Activated T-cell treated with anti-CD3 and anti-CD28 coated beads for 1 hour (primary cell): Measurements from ENCODE around the gene PRKG2.
"Not testable (repeated sequence)": the region's sequence is repeated elsewhere in the genome, so short reads cannot be mapped to it uniquely, and the experiment has no call there.

Experiments used
- DNase-seq: peaks from one replicate; pipeline ENCODE4 v3.0.0-alpha.2; 2020; ENCODE audit warnings: low read depth

PRKG2 gene, protein sequence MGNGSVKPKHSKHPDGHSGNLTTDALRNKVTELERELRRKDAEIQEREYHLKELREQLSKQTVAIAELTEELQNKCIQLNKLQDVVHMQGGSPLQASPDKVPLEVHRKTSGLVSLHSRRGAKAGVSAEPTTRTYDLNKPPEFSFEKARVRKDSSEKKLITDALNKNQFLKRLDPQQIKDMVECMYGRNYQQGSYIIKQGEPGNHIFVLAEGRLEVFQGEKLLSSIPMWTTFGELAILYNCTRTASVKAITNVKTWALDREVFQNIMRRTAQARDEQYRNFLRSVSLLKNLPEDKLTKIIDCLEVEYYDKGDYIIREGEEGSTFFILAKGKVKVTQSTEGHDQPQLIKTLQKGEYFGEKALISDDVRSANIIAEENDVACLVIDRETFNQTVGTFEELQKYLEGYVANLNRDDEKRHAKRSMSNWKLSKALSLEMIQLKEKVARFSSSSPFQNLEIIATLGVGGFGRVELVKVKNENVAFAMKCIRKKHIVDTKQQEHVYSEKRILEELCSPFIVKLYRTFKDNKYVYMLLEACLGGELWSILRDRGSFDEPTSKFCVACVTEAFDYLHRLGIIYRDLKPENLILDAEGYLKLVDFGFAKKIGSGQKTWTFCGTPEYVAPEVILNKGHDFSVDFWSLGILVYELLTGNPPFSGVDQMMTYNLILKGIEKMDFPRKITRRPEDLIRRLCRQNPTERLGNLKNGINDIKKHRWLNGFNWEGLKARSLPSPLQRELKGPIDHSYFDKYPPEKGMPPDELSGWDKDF

DNA sequence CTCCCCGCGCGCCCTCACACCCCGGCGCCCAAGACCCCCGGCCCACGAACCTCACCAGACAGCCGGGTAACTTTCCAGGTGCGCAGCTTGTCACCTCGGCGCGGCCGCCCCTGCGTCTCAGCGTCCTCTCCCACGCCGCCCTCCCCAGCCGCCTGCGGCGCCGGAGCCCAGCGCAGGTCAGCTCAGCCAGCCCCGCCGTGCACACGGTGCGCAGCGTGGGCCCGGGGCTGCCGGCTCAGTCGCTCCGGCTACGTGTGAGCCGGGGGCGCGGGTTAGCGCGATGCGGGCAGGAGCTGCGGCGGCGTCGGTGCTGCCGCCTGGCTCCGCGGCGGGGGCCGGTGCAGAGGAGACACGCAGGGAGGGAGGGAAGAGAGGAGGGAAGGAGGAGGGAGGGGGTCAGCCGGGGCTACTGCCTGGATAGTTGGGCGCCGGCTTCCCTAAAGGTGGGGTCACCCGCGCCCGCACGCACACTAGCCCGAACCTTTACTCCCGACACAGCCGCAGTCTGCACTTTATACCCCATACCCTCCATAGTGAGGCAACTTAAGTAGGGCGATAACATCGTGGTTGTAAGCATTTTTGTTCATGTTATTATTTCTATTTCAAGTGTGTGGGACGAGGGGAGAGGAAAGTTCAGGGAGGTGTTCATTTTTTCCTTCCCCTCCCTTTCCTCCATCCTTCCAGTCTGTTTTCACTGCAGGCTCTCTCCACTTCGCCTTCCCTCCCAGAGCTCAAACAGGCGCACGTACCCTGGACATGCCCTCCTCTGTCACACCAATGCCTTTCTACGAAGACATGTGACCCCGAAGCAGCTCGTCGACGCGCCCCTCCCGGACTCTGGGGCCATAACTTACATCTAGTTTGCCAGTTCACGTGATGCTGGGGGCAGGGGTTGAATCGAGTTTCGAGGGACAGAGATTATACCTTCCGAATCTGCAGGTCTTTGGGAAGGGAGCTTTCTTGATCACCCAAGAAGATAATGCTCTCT lies at the start of gene PRKG2:
Gene PRKG2 (minus strand): TSS at position 342 of the 988 bp plus-strand sequence. CDS start 10,175 bp downstream, outside the sequence.
- DNase-seq, result no peak

DNA sequence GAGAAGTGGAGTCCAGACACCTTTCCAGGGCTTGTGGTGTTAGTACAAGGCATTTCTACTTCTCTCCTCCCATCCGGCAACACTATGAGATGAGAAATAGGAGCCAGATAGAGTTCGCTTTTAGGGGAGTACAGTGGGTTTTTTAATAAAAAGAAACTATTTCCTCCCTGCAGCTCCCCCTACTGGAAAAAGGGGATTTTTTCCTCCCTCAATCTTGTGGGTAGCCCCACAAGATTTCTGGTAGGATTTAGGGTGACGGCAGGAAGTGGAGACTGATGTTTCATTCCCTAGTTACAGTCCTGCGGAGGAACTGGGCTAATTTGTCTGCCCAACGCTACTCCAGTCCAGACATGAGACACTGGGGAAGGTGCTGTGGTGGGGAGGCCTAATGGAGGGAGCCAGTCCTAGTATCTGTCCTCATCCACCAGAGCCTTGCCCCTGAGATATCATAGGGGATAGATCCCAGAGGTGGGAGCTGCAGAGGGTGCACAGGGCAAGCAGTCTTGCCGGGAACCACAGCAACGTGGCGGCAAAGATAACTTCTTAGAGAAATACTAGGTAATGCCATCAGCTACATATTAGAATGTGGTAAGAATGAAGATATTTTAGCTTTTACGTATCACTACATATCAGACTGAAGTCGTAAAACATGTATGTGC lies 45.5 kb upstream of the PRKG2 start:
- no peak for DNase-seq

DNA sequence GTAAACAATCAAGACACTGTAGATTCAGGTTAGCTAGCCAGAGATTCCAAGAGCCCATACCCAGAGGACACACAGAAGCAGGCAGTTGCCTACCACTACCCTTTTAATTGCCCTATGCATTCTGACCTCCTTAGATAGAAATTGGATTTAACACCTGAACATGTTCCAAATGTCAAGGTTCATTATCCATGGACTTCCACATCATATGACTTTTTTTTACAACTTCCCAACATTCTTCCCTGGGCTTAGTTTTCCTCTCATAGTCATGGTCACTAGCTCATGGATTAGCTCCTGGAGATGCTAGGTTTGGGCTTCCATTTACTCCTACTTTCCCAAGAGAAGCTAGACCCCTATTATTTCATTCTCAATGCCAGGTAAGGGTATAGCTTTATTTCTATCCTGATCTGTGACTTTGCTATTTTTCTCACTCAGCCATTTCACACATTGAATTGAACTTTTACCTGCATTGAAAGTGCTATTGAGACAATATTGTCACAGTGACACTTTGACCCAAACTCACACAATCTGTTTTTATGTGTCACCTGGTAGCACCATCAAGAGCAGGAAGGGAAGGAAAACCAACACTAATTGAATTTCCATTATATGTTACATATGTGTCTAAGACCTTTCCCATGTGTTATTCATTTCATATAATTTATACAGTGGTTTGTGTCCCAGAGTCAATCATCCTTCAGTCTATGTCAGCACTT lies 44.0 kb upstream of the PRKG2 start:
- no peak for DNase-seq

- DNase-seq, result no peak
Observed at GRCh38 chr4:81257816-81258215, 42.8 kb upstream of the PRKG2 start.

DNA sequence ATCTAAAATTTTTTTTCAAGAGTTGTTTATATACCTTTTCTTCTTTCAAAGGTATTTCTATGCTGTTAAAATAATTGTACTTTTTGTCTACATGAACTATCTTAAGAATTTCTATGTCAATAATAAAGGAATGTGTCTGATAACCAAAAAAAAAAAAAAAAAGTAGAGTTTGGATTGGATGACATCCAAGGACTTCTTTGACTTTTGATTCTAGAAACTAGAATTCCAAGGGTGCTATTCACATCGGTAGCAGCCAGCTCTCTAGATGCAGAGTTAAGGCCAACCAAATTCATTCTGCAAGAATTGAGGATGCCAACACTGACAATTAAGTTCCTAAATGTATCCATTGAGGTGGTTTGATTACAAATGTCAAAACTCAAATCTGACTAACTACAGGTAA lies 42.0 kb upstream of the PRKG2 start:
- DNase-seq, result no peak

- no peak for DNase-seq
Observed at GRCh38 chr4:81256059-81256970, 41.3 kb upstream of the PRKG2 start.

GRCh38 chr4:81255524-81255923 lies 40.5 kb upstream of the PRKG2 start:
- no peak for DNase-seq

GRCh38 chr4:81250430-81250829 lies 35.4 kb upstream of the PRKG2 start:
- no peak for DNase-seq

DNA sequence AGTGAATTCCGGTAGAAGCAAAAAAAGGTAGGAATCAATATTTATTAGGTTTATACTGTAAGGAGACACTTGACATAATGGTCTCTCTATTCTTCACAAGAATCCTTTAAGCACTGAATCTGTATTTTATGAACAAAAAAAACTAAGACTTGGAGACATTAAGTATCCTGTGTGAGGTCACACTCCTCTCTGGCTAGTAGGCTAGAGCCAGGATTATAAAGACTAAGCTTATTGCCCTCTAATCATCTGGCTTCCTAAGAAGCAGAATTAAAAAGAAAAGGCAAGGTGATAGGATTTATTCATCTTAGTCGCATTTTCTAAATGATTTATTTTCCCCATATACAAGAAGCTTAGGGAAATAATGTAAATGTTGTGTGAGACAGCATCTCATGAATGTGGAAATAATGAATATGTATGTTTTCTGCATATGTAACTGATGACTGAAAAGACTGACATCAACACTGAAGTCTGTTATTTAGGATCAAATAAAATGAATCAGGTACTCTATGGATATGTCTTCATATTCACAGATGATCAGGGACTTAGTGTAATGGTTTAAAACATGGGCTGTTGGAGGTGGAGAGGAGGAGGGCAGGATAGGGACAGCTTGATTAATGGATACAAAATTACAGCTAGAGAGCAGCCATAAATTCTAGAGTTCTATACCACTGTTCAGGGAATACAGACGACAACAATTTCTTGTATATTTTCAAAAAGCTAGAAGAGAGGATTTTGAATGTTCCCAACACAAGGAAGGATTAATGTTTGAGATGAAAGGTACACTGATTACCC lies 30.4 kb upstream of the PRKG2 start:
- DNase-seq, result no peak

DNA sequence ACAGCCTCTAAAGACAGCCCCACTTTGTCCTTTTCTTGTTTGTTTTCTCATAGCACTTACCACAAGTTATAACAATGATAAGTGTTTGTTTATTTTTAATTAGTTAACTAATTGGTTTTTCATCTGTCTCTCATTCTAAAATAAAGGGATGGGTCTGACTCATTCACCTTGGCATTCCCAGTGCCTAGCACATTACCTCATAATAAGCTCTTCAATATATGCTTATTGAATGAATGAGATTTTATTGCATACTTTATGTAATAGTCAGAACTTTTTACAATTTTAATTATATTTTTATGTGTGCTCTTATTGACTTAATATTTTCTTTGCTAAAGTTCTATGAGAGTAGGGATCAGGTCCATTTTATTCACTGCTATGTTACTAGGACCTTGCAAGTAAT lies 22.8 kb upstream of the PRKG2 start:
- no peak for DNase-seq

DNA sequence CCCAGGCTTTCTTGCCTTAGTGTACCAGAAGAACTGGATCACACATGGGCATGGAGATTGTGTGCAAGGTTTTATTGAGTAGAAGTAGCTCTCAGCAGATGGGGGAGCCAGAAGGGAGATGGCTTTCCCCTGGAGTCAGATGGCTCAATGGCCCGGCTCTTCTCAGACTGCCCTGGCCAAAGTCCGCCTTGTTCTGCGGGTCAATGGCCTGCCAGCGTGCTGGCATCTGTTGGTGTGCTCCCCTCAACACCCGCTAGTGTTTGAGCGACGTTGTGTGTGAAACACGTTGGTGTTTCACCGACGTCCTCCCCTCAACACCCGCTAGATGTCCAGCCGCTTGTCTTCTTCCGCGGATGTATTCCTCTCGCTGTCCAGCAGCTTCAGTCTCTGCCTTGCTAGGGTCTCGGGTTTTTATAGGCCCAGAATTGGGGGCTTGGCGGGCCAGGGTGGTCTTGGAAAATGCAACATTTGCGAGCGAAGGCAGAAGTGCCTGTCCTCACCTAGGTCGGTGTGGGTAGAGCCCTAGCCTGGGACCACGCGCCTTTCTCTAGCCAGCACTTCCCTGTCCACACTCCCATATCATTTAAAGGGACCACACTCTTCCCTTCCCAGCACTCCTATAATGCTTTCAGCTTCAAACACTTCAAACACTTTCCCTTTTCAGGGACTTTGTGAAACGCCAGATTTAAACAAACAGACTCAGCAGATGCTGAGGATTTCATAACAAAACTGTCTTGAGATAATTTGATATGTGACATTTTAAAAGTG lies 21.1 kb upstream of the PRKG2 start:
- no peak for DNase-seq

DNA sequence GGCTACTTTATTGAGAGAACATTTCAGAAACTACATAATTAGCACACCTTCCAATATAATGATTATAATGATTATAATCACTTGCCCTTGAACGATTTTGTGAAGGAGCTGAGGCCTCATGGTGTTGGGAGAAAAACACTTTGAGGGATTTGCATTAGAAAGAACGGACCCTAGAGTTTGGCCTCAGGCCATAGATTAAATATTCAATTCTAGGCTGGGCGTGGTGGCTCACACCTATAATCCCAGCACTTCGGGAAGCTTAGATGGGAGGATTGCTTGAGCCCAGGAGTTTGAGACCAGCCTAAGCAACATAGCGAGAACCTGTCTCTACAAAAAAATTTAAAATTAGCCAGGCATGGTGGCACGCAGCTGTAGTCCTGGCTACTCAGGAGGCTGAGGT lies 12.9 kb upstream of the PRKG2 start:
- no peak for DNase-seq

DNA sequence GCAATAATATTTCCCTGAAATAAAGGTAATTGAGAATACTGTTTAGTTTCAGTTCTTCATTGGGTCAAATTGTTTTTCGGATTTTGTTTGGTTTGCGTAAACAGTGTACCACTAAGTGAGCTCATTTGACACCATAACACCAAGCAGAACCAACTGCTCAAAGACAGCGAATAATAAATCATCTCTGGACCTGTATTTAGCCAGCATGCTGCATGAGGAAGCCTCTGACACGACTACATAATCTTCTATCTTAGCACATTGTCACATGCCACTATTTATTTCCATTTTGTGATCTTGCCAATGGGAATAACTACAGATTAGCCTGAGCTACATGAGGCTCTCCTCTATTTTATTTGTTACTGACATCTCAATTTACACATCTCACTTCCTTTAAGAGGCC lies 12.1 kb upstream of the PRKG2 start:
- DNase-seq, result no peak

GRCh38 chr4:81225252-81225651 lies 10.2 kb upstream of the PRKG2 start:
- no peak for DNase-seq

DNA sequence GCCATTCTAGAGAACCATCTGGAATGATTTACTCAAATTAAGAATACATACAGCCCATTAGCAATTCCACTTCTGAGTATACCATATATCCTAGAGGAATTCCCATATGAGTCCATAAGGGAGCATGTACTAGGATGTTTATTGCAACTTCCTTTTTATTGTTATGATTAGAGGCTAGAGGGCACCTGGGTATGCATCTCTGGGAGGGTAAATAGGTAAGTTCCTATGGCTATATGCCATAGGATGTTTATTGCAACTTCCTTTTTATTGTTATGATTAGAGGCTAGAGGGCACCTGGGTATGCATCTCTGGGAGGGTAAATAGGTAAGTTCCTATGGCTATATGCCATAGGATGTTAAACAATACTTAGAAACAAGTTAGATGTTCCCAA lies 7.1 kb upstream of the PRKG2 start:
- not testable (repeated sequence) for DNase-seq

- DNase-seq, result no peak
Observed at GRCh38 chr4:81221303-81222081, 6.5 kb upstream of the PRKG2 start.

- DNase-seq, result no peak
Observed at GRCh38 chr4:81220271-81220670, 5.2 kb upstream of the PRKG2 start.

GRCh38 chr4:81218206-81218605 lies 3.2 kb upstream of the PRKG2 start:
- DNase-seq, result no peak
